HUDEP-2 (cell line): ENCODE data around the gene LRP6.
A peak's percentile ranks its signal among the peaks of the same experiment; 100 is the strongest.
"Not testable (repeated sequence)": the region's sequence is repeated elsewhere in the genome, so short reads cannot be mapped to it uniquely, and the experiment has no call there.

ENCODE experiments used
- DNase-seq, 76 experiments: peaks; one replicate each; lab custom pipeline; 2025; ENCODE audit not compliant: unreplicated experiment in 76 of 76; lab: John Stamatoyannopoulos, UW

The LRP6 gene

GRCh38 chr12:12266389-12266872, 413 bp downstream of the LRP6 start:
- peak in 7 of 76 experiments; percentile 19 to 71 (median 35) for DNase-seq

- DNase-seq = peak in 28 of 76 experiments; percentile 1 to 36 (median 12)
These were observed 1.1 kb downstream of the LRP6 start for GRCh38 chr12:12265571-12266388.

GRCh38 chr12:12265035-12265434, 1.8 kb downstream of the LRP6 start:
- no peak for DNase-seq

DNA sequence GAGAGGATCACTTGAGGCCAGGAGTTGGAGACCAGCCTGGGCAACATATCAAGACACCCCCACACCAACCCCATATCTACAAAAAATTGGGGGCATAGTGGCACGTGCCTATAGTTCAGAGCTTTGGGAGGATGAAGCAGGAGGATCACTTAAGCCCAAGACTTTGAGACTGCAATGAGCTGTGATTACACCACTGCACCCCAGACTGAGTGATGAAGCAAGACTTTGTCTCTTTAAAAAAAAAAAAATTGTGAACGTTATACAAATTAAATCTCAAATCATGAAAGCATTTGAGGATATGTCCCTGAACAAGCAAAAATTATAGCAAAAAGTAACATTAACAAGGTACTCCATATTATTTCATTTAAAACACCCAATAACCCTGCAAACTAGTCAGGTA, 2.9 kb downstream of the LRP6 start:
- DNase-seq = no peak

GRCh38 chr12:12256291-12256757, 10.5 kb downstream of the LRP6 start:
- not testable (repeated sequence) for DNase-seq

GRCh38 chr12:12254553-12254952, 12.3 kb downstream of the LRP6 start:
- DNase-seq = no peak

GRCh38 chr12:12249216-12250050, 17.4 kb downstream of the LRP6 start:
- no peak for DNase-seq

DNA sequence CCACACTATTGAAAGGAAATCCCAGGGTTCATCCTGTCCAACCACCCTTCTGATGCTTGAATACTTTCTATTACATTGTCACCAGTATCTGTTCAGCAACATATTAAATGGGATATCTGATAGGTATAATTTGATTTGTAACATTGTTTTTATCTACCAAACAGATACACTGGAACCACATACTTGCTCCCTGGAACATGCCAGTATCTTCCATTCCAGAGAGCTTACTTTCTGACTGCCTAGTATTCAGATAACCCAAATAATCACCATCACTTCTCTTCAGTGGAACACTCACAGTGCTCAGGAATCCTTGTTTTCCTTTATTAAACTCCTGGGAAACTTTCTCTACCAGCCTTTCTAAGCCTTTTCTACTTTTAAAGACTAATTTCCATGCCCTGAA, 19.3 kb downstream of the LRP6 start:
- no peak for DNase-seq

- DNase-seq = no peak
These were observed 22.5 kb downstream of the LRP6 start for GRCh38 chr12:12244341-12244740.

GRCh38 chr12:12240662-12241340, 26.0 kb downstream of the LRP6 start:
- no peak for DNase-seq

DNA sequence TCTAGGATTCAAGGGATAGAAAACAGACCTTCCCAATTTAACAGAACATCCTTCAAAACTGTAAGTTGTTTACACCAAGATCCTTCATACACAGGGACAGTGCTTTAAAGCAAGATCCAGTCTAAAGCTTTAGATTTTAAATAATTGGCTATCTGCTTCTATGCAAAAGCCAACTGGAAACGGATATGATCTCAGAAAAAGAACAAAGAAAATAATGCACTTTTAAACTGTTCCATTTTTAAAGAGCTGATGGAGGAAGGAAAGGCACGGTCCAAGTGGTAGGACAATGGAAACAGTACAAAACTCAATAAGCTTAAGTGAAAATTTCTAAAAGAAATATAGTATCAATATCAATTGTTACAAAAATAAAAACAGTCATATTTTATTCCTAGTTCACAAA, 27.7 kb downstream of the LRP6 start:
- no peak for DNase-seq

GRCh38 chr12:12238605-12239004, 28.2 kb downstream of the LRP6 start:
- no peak for DNase-seq

- no peak for DNase-seq
These were observed 29.9 kb downstream of the LRP6 start for GRCh38 chr12:12236896-12237295.

GRCh38 chr12:12230275-12230674, 36.6 kb downstream of the LRP6 start:
- no peak for DNase-seq

DNA sequence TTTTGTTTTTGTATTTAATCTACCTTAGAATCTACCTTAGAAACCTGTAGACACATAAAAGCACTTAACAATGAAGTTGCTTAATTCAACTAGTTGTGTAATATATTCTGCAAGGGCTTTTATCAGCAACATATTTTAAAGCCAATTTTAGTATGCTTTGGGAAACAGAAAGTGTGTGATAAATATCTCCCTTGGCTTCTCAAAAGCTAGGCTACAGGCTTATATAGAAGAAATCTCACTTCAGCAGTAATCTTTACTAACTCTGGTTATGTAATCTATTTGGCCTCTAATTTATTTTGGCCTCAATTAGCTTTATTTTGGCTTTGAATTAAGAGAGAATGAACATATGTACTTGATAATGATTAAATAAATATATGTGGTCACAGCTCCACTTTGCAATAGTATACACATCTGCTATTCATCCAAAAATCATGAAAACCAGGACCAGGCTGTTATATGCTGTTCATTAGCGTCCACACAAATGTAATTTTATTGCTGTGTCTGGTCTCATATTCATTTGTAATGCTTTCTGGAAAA, 37.2 kb downstream of the LRP6 start:
- no peak for DNase-seq

DNA sequence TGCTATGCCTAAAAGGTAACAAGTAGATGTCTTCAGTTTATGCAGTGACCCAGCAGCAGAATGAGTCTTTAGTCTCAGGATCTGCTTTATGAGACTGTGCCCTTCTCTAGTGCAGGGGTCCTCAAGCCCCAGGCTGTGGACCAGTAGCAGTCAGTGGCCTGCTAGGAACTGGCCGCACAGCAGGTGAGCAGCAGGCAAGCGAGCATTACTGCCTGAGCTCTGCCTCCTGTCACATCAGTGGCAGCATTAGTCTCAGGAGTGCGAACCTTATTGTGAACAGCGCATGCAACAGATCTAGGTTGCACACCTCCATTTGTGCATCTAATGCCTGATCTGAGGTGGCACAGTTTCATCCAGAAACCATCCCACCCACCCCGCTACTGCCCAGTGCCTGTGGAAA, 38.4 kb downstream of the LRP6 start:
- no peak for DNase-seq

DNA sequence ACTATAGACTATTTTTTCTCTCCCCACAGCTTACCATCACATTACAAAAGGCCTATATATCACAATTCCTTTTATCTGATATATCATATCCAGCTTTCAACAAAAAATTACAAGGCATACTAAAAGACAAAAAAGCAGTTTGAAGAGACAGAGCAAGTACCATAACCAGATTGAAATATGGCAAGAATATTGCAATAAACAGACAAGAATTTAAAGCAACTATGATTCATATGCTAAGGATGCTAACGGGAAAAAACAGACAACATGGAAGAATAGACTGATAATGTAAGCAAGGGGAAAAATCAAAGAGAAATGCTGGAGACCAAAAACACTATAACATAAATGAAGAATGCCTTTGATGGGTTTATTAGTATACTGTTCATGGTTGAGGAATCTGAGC, 40.7 kb downstream of the LRP6 start:
- DNase-seq = no peak

GRCh38 chr12:12224240-12224940, 42.5 kb downstream of the LRP6 start:
- peak in 5 of 76 experiments; percentile 2 to 43 (median 13) for DNase-seq

GRCh38 chr12:12221560-12221959, 45.3 kb downstream of the LRP6 start:
- no peak for DNase-seq

DNA sequence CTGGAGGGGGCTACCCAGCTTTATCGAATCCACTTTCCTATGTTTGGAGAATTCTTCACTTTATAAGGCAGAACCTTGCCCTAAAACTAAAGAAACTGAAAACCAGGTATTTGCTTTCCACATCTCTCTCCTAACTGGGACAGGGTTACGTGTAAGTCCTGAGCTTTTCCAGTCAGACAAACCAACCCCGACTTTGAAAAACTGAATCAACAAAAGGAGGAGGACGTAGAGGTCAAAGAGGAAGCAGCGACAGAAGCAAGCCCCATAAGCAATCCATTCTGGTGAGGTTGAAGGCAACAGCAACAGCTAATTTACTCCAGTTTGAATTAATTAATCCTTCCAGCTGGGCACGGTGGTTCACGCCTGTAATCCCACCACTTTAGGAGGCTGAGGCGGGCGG, 47.2 kb downstream of the LRP6 start:
- DNase-seq = no peak
